ENCODE data around the gene NDUFV2.

The NDUFV2 gene

GRCh38 chr18:9140381-9140780, 37.9 kb downstream of the NDUFV2 start:
- DNase-seq (ENCODE audit: low read depth): no peak
- TF ChIP-seq, protein P1, sequence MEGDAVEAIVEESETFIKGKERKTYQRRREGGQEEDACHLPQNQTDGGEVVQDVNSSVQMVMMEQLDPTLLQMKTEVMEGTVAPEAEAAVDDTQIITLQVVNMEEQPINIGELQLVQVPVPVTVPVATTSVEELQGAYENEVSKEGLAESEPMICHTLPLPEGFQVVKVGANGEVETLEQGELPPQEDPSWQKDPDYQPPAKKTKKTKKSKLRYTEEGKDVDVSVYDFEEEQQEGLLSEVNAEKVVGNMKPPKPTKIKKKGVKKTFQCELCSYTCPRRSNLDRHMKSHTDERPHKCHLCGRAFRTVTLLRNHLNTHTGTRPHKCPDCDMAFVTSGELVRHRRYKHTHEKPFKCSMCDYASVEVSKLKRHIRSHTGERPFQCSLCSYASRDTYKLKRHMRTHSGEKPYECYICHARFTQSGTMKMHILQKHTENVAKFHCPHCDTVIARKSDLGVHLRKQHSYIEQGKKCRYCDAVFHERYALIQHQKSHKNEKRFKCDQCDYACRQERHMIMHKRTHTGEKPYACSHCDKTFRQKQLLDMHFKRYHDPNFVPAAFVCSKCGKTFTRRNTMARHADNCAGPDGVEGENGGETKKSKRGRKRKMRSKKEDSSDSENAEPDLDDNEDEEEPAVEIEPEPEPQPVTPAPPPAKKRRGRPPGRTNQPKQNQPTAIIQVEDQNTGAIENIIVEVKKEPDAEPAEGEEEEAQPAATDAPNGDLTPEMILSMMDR (IDR thresholded peaks at IDR 0.05; ENCODE audit: control insufficient read depth, insufficient read depth, low read depth, low read length, missing control alignments): no peak
- no peak overlapping the region for H3K4me3 ChIP-seq (ENCODE audit: control insufficient read depth, low read depth, low read length)

DNA sequence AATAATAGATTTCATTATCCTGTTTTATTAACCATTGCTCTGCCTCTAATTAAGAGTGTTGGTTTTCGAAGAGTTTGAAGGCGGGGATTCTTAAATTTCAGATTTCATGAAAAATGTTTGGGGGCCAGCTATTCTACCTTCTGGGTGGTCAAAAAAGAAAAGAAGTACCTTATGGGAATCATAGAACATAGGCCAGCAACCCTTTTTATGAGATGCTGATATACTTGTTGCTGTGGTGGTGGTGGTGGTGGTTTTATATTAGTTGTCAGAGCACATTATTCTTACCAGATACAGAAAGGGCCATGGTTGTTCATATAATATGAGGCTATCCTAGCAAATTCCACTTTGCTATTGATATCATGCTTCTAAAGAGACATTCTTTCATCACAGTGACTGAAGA, 38.5 kb downstream of the NDUFV2 start:
- TF ChIP-seq, protein P1 (IDR thresholded peaks at IDR 0.05; ENCODE audit: control insufficient read depth, insufficient read depth, low read depth, low read length, missing control alignments): no peak
- no peak overlapping the region for H3K4me3 ChIP-seq (ENCODE audit: control insufficient read depth, low read depth, low read length)
- DNase-seq (ENCODE audit: low read depth): no peak

DNA sequence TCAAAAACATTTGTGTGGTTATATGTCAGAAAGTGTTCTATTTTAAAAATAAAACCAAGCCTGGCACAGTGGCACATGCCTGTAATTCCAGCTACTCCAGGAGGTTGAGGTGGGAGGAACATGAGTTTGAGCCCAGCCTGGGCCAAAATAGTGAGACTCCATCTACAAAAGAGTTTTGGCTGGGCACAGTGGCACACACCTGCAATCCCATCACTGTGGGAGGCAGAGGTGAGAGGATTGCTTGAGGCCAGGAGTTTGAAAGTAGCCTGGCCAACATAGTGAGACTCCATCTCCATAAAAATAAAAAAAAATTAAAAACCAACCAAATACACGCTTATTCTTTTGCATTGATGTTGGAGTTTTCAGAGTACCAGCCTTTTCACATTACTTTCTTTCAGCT, 43.7 kb downstream of the NDUFV2 start:
- no peak overlapping the region for H3K4me3 ChIP-seq (ENCODE audit: control insufficient read depth, low read depth, low read length)
- TF ChIP-seq, protein P1 (IDR thresholded peaks at IDR 0.05; ENCODE audit: control insufficient read depth, insufficient read depth, low read depth, low read length, missing control alignments): no peak
- DNase-seq (ENCODE audit: low read depth): no peak

DNA sequence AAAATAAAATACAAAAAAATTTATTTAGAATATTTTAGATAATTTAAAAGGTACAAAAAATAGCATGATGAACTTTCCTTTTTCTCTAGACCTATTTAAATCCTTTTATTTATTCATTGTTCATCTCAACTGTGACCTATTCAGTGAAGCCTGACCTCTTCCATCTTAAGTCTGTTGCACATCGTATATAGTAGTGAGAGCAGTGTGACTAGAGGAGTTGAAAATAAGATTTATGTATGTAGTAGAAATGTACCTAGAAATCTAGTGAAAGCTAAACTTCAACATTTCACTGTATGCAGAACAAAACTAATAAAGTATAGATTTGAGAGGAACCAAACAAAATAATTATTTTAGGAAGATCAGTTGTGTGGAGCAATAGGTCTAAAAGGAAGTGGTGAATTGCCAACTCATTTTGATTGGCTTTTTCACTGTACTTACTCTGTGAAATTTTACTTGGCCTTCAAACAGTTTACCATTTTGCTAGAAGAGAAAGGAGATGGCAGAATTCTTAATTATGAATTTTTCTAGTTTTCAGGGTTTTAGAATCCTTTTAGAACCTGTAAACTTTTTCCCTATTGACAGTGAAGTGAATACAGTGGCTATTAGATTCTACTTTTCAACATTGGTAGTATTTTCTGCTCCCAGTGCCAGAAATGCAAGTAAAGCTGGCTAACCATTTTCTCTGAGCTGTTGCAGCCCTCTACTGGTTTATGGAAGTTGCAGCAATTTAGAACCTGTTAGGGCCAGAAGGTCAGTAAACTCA, 45.1 kb downstream of the NDUFV2 start:
- DNase-seq (ENCODE audit: low read depth): peak; percentile 45
- no peak overlapping the region for H3K4me3 ChIP-seq (ENCODE audit: control insufficient read depth, low read depth, low read length)
- TF ChIP-seq, protein P1 (IDR thresholded peaks at IDR 0.05; ENCODE audit: control insufficient read depth, insufficient read depth, low read depth, low read length, missing control alignments): peak; percentile 78

DNA sequence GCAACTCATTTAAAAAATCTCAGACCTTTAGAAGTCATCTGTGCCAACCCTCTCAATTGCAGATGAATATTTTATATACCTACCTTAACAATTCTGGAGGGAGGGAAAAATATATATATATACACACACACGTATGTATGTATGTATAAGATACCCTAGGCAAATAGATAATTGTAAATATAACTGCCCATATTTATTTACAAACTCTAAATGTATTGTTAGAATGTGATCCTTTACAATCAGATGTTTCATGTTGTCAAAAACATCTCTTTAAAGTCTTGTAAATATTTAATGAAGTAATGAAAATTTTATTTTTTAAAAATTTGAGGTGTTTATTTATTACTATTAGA, 45.7 kb downstream of the NDUFV2 start:
- no peak for DNase-seq (ENCODE audit: low read depth)
- TF ChIP-seq, protein P1 (IDR thresholded peaks at IDR 0.05; ENCODE audit: control insufficient read depth, insufficient read depth, low read depth, low read length, missing control alignments): no peak
- no peak overlapping the region for H3K4me3 ChIP-seq (ENCODE audit: control insufficient read depth, low read depth, low read length)

DNA sequence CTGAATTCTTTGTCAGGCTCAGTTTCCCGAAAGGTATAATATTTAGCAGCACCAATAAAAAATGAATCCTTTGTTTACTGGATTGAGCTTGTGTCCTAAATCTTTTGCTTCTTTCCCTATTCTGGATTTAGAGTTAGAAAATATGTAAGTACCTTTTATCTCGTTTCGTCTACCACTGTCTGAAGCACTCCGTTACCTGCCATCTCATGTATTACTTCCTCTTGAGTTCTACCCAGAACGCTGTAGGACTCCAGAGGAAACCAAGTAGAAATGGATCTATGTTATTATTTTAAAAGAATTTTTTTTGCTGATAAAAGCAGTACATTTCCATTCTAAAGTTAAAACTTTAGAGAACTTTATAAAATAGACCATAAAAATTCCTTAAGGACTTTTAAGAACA, 47.6 kb downstream of the NDUFV2 start:
- no peak for DNase-seq (ENCODE audit: low read depth)
- H3K4me3 ChIP-seq (ENCODE audit: control insufficient read depth, low read depth, low read length): no peak overlapping the region
- TF ChIP-seq, protein P1 (IDR thresholded peaks at IDR 0.05; ENCODE audit: control insufficient read depth, insufficient read depth, low read depth, low read length, missing control alignments): no peak

Measured in AG09309 (cell line).